Measurements from ENCODE around the gene PCARE.

DNA sequence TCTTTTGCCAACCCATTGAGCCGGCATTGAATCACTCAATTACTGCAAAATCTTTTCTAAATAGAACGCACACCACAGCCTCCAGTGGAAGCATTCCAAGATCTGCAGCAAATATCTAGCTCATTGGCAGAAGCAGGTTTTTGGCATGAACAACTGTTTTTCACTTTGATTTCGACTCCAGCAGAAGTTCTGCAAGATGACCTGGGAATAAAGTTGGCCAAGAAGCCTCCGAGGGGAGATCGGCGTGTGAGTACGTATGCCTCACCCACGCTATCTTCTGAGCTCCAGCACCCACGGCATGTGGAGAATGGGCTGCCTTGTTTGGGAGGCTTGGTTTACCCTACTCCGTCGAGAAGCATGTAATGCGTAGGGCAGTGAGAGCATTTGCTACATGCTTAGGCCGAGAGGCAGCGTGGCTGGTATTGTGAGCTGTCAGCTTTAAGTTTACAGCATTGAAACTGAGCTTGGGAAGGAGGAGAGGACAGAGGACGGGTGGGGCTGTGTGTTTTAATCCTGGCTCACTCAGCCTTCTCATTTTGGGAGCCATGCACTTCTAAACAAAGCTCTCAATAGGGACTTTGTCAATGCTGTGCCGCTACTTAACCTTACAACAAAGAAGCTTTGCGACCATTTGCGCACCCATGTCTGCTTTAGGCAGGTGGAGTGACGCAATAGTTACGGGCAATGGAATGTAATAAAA lies 10.5 kb downstream of the PCARE start:
- TF ChIP-seq, protein P1, sequence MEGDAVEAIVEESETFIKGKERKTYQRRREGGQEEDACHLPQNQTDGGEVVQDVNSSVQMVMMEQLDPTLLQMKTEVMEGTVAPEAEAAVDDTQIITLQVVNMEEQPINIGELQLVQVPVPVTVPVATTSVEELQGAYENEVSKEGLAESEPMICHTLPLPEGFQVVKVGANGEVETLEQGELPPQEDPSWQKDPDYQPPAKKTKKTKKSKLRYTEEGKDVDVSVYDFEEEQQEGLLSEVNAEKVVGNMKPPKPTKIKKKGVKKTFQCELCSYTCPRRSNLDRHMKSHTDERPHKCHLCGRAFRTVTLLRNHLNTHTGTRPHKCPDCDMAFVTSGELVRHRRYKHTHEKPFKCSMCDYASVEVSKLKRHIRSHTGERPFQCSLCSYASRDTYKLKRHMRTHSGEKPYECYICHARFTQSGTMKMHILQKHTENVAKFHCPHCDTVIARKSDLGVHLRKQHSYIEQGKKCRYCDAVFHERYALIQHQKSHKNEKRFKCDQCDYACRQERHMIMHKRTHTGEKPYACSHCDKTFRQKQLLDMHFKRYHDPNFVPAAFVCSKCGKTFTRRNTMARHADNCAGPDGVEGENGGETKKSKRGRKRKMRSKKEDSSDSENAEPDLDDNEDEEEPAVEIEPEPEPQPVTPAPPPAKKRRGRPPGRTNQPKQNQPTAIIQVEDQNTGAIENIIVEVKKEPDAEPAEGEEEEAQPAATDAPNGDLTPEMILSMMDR (IDR thresholded peaks at IDR 0.05): no peak
- no peak for TF ChIP-seq POLR2A (IDR thresholded peaks at IDR 0.05)
